Astrocyte of the spinal cord (primary cell): ENCODE measurements around the gene ANXA4.
A peak's percentile ranks its signal among the peaks of the same experiment; 100 is the strongest.
"Not testable (repeated sequence)": the region's sequence is repeated elsewhere in the genome, so short reads cannot be mapped to it uniquely, and the experiment has no call there.

Experiments used
- DNase-seq: peaks from one replicate; pipeline ENCODE4 v3.0.0; 2011; ENCODE audit warnings: low read depth, low spot score
- H3K4me3 ChIP-seq: 2 replicates; pipeline ENCODE4 v1.5.1; 2011; ENCODE audit warnings: low read depth, mild to moderate bottlenecking, low read length, moderate library complexity
- in situ Hi-C: cut with HindIII; loops from 2 replicates; pipeline ENCODE4 v1.10.0; 2017; ENCODE audit warnings: low sequenced_read_pairs
- TF ChIP-seq, protein P1 (sequence below): IDR thresholded peaks from 2 replicates; pipeline ENCODE4 v1.5.1; 2012; ENCODE audit warnings: low read depth, mild to moderate bottlenecking, low read length, inconsistent platforms

ANXA4 gene

DNA sequence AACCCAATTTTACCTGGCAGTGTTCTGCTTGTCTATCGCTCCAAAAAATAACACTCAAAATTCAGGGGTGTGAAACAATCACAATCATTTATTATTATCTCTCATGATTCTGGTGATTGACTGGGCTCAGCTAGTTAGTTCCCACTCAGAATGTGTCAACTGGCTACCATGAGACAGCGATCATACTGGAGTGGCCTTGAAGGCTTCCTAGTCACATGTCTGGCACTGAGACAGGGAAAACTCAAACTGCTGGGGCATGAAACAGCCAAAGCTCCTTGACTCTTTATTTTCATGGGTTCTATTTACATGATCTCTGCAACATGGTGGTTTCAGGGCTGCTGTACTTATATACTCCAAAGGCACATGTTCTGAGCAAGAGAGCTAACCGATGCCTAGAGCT, 6.2 kb upstream of the ANXA4 start:
- no peak overlapping the region for H3K4me3 ChIP-seq
- TF ChIP-seq, protein P1, sequence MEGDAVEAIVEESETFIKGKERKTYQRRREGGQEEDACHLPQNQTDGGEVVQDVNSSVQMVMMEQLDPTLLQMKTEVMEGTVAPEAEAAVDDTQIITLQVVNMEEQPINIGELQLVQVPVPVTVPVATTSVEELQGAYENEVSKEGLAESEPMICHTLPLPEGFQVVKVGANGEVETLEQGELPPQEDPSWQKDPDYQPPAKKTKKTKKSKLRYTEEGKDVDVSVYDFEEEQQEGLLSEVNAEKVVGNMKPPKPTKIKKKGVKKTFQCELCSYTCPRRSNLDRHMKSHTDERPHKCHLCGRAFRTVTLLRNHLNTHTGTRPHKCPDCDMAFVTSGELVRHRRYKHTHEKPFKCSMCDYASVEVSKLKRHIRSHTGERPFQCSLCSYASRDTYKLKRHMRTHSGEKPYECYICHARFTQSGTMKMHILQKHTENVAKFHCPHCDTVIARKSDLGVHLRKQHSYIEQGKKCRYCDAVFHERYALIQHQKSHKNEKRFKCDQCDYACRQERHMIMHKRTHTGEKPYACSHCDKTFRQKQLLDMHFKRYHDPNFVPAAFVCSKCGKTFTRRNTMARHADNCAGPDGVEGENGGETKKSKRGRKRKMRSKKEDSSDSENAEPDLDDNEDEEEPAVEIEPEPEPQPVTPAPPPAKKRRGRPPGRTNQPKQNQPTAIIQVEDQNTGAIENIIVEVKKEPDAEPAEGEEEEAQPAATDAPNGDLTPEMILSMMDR: no peak
- no peak for DNase-seq
- in situ Hi-C loops: no loop called here

DNA sequence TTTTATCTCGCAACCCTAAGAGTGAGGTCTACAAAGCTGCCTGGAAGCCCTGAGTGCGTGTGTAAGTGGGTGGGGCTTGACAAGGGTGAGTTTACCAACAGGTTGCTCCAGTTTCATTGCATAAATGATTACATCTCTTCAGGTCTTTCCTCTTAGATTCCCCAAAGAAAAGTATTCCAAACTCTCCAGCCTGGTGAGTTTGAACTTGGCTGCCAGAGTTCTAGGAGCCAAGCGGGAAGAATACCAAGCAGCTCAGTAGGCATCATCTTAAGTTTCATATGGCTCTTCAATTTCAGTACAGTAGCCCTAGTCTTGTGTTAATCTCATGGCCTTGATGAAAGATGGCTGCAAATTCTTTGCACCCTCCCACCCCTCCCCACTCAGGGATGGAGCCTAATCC, 3.8 kb upstream of the ANXA4 start:
- H3K4me3 ChIP-seq, in situ Hi-C loops, DNase-seq: not testable (repeated sequence)

DNA sequence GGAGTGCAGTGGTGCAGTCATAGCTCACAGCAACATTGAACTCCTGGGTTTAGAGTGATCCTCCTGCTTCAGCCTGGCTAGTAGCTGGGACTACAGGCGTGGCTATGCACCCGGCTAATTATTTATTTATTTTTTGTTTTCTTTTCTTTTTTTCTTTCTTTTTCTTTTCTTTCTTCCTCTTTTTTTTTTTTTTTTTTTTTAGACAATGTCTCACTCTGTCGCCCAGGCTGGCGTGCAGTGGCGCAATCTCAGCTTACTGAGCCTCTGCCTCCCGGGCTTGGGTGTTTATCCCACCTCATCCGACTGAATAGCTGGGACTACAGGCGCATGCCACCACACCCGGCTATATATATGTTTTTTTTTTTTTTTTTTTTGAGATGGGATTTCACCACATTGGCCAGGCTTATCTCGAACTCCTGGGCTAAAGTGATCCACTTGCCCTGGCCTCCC, 1.4 kb upstream of the ANXA4 start:
- in situ Hi-C loops: no loop called here
- TF ChIP-seq, protein P1: no peak
- DNase-seq: no peak
- no peak overlapping the region for H3K4me3 ChIP-seq

DNA sequence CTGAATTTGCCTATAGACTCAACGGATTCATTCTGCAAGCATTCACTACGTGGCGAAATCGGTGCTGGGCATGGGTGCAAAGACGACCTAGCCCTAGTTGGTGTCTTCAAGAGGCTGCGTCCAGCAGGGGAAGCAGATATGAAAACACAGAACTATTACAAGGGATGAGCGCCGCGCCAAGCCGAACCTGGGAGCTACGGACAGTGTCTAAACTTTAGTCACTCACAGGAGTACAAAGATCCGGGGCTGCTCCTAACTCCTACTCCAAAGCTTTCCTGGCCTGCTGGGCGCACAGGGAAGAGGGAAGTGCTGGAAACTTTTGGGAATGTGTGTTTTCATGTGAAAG, 732 bp upstream of the ANXA4 start:
- peak; percentile 80 for DNase-seq
- TF ChIP-seq, protein P1: peak; percentile 26
- in situ Hi-C loops: no loop called here
- peak overlapping the region; percentile 57 for H3K4me3 ChIP-seq

DNA sequence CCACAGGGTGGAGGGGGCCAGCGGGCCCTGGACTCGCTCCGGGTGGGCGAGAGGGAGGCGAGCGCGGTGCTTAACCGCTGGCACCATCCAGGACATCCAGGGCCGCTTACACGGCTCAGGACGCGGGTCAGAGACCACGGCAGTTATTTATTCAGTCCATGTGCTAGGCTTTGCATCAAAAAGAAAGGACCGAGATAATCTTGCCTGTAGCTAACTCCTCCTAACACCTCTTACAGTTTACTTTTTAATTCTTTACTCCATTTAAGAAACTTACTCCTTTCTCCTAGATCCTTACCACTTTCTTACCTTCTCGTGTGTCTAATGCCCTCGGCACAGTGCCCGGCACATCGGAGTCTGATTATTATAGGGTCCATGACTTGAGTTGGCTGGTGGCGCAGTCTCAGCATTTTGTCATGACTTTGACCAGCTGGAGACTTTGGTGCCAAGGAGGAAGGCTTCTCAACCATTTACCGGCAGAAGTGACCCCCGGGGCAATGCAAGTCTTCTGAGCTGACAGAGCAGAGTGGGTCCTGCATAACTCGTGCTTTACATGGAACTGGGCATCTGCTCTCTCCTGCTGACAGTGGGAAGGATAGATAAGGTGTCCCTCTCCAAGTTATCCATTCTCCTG, 503 bp downstream of the ANXA4 start:
- in situ Hi-C loops: no loop called here
- TF ChIP-seq, protein P1: no peak
- peak overlapping the region; percentile 57 for H3K4me3 ChIP-seq
- DNase-seq: peak; percentile 36

DNA sequence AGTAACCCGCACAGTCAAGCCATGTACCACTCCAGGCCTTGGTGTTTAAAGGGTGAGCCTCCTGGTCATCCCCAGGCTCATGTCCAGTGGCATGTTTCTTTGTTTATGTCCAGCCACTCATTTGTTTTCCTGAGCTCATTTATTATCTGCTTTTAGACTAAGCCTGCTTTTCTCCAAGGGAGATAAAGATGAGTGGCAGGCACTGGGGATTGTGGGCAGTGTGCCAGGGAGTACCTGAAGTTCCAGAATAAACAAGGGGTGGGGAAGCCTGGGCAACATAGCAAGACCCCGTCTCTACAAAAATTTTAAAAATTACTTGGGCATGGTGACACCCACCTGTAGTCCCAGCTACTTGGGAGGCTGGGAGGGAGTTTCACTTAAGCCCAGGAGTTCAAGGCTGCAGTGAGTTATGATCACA, 1.9 kb downstream of the ANXA4 start:
- no peak for DNase-seq
- H3K4me3 ChIP-seq: no peak overlapping the region
- TF ChIP-seq, protein P1: no peak
- in situ Hi-C loops: no loop called here

DNA sequence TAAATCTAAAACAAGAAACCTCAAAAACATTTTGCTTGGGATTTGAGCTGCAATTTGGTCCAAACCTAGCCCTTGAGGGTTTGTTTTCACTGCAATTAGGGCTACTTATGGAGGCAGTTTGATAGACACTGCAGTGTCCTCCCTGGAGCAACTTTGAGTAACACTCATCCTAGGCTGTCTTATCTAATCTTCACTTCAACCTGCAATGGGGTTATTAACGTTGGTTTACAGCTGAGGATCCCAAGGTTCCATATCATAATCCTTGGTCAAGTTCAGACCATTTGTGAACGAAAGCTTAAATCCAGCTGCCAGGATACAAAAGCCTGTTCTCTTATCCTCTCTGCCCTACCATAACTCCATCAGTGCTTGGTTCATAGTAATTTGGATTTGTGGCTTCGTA, 2.5 kb downstream of the ANXA4 start:
- TF ChIP-seq, protein P1: no peak
- in situ Hi-C loops: no loop called here
- no peak overlapping the region for H3K4me3 ChIP-seq
- DNase-seq: no peak
